ENCODE data around the gene NUP210.

NUP210 gene

DNA sequence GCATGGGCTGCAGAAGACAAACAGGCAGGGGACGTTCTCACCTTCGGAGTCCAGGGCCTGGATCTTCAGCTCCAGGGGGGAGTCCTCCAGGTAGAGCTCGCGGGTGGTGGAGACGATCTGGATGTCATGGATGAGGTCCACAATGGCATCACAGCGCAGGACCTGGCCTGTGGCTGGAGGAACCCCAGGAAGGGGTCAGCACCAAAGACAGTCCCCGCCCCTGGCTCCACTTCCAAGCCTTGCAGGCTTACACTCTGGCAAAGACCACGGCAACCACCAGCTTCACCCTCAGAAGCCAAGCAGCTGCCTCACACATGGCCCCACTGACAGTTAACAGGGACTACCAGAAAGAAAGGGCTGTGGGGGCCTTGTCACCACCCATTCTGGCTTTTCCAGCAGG, 22.8 kb downstream of the NUP210 start:
- no peak for DNase-seq (ENCODE audit: low read depth)
- TF ChIP-seq, protein P1, sequence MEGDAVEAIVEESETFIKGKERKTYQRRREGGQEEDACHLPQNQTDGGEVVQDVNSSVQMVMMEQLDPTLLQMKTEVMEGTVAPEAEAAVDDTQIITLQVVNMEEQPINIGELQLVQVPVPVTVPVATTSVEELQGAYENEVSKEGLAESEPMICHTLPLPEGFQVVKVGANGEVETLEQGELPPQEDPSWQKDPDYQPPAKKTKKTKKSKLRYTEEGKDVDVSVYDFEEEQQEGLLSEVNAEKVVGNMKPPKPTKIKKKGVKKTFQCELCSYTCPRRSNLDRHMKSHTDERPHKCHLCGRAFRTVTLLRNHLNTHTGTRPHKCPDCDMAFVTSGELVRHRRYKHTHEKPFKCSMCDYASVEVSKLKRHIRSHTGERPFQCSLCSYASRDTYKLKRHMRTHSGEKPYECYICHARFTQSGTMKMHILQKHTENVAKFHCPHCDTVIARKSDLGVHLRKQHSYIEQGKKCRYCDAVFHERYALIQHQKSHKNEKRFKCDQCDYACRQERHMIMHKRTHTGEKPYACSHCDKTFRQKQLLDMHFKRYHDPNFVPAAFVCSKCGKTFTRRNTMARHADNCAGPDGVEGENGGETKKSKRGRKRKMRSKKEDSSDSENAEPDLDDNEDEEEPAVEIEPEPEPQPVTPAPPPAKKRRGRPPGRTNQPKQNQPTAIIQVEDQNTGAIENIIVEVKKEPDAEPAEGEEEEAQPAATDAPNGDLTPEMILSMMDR (IDR thresholded peaks at IDR 0.05; ENCODE audit: insufficient read depth, low read depth, low read length, missing control alignments): no peak
- H3K4me3 ChIP-seq (ENCODE audit: low read depth, low read length): no peak overlapping the region

DNA sequence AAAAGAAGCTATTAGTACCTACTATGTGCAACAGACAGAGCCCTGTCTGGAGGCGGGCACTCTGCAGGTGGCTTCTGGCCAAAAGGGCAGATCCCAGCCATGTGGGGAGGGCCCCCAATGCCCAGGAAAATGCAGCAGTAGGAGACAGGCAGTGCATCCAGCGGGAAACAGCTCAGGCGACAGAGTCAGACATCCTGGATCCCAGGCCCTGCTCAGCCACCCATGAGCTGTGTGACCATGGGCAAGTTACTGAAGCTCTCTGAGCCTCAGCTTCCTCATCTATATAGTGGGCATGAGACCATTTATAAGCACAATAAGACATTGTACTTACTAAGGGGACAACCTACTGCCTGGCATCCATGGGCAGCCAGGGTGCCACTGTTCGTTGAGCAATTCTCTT, 25.8 kb downstream of the NUP210 start:
- DNase-seq (ENCODE audit: low read depth): no peak
- no peak overlapping the region for H3K4me3 ChIP-seq (ENCODE audit: low read depth, low read length)
- TF ChIP-seq, protein P1 (IDR thresholded peaks at IDR 0.05; ENCODE audit: insufficient read depth, low read depth, low read length, missing control alignments): no peak

DNA sequence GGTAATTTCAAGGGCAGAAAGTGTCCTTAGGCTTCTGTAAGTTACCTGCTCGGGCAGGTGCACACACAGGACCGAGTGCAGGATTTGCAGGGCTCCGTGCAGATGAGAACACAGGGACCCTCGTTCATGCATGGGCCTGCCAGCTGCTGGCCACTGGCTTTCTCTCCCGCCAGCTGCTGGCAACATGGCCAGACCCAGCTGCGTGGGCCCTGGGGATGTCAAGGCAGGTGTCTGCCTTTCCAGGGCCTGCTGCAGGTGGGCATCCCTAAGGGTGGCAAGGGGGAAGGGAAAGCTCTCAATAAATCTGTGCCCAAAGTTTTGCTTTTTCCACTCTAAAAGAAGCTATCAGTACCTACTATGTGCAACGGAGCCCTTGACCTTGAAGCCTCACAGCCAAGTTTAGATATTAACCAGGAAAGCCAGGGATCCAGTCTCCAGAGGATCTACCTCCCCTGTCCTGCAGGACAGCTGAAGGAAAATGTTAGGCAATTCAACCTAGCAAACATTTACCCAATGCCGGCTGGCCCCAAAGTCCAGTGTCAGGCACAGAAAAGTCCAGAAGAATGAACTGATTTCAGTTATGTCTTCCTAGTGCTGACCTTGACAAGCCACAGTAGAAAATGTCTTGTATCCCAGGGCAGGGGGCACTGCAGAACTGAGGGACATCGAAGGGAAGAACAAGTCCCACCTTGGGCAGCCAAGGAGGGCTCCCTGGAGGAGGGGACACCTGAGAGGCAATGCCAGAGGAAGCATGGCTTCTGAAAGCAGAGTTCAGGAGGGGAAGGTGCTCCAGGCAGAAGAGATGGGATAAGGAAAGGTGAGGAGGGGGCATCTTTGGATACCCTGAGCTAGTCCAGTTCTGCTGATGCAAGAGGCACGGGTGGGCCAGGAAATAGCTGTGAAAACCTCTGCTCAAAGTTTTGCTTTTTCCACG, 26.4 kb downstream of the NUP210 start:
- no peak for DNase-seq (ENCODE audit: low read depth)
- TF ChIP-seq, protein P1 (IDR thresholded peaks at IDR 0.05; ENCODE audit: insufficient read depth, low read depth, low read length, missing control alignments): no peak
- no peak overlapping the region for H3K4me3 ChIP-seq (ENCODE audit: low read depth, low read length)

DNA sequence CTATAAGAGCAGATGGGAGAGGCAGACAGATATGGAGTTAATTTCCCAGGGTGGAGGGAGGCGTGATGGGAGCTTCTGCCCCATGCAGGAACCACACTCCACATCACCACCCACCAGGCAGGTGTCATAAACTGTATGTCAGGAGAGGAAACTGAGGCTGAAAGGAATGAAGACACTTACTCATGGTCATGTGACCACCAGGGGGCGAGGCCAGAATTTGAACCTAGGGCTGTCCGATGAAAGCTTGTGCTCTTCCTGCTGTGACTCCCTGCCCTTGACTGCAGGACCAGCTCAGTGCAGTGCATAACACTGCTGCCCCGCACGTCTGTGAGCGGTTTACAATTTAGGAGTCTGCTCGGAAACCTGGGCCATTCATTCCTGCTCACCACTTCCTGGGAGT, 28.8 kb downstream of the NUP210 start:
- TF ChIP-seq, protein P1 (IDR thresholded peaks at IDR 0.05; ENCODE audit: insufficient read depth, low read depth, low read length, missing control alignments): peak; percentile 23
- H3K4me3 ChIP-seq (ENCODE audit: low read depth, low read length): no peak overlapping the region
- no peak for DNase-seq (ENCODE audit: low read depth)

DNA sequence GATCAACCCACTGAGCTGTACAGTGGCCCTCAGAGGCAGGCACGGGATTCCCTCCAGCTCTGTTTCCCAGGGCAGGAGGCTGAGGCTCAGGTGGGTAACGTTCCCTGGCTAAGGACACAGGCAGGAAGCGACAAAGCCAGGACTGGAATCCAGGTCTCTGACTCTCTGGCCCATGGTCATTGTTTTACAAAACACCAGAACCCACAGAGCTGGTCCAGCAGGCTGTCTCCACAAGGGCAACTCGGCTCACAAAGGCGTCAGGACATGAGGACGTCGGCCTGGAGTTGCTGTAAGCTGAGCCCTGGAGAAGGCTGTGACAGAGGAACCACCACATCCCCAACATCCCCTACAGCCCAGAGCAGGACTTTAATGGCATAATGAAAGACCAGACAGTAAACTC, 30.7 kb downstream of the NUP210 start:
- TF ChIP-seq, protein P1 (IDR thresholded peaks at IDR 0.05; ENCODE audit: insufficient read depth, low read depth, low read length, missing control alignments): no peak
- no peak for DNase-seq (ENCODE audit: low read depth)
- no peak overlapping the region for H3K4me3 ChIP-seq (ENCODE audit: low read depth, low read length)

DNA sequence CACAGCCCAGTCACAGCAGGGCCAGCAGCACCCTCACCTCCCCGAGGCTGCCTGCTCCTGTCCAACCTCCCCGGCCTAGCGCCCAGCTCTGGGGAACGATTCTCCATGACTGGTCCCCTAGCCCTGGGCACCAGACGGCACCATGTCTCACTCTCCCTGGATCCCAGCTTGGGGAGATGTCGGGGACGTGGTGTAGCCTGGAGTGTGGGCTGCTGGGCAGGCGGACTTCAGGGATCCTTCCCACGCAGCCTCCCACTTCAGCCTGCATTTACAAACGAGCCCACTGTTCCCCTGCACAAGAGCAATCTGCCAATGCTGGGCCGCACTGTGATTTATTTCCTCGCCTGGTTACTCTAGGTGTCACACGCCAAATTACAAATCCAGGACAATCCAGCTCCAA, 31.3 kb downstream of the NUP210 start:
- TF ChIP-seq, protein P1 (IDR thresholded peaks at IDR 0.05; ENCODE audit: insufficient read depth, low read depth, low read length, missing control alignments): no peak
- no peak overlapping the region for H3K4me3 ChIP-seq (ENCODE audit: low read depth, low read length)
- DNase-seq (ENCODE audit: low read depth): no peak

Data from GM12865 (cell line).